GM19099 (cell line): ENCODE data around the gene ATF6.

Experiments
- POLR2A ChIP-seq: IDR thresholded peaks from 3 replicates; pipeline ENCODE4 v1.6.1; 2011; ENCODE audit warnings: low read depth; ENCODE audit not compliant: insufficient read length; ENCODE audit errors: extremely low read depth

Gene ATF6

DNA sequence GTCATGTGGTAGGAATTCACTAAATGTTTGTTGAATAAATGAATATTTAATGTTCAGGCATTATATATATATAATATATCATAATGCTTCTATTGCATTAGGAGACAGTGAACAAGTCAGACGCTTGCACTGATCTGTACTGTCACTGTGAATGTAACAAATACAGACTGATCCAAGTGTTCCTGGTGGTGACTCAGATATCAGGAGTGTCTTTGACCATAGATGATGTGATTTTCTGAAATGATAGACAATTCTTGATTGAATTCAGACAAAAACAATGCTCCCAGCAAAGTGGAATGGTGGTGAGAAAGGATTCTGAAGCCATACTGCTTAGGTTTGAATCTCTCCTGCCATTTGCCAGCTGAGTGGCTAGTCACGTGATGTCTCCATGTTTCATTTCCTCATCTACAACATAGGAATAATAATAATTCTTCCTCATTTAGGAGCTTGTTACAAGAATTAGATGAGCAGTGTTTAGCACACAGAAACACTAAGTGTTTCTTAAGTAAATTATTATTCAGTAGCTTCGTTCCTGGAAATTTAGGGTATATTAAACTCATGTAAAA is 186.6 kb downstream of the ATF6 start:
- TF ChIP-seq POLR2A = no peak

DNA sequence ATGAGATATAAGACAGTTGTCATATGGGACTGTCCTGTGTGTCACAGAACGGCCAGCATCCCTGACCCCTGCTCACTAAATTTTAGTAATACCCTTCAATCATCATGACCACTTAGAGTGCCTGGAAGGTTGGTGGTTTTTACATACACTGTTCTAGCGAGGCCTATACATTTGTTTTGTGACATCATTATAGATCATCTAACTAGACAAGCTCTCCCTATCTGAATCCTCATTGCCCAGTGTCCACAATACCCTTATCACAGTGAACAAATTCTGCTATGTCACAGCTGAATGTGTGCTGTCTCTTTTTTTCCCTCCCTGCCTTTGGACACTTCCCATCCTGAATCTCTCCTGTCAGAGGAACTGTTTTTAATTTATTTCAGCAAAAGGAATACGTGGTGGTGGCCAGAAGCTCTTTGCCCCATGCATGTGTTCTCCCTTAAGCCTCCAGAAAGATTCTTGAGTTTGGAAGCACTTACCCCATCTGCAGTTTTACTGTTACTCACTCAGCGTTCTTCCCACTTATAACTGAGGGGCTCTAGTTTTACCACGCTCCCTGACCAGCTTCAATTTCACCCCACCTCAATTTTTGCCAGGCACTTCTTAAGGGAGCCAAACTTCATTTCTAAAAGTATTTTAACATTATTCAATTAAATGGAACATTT is 187.3 kb downstream of the ATF6 start:
- TF ChIP-seq POLR2A = no peak

DNA sequence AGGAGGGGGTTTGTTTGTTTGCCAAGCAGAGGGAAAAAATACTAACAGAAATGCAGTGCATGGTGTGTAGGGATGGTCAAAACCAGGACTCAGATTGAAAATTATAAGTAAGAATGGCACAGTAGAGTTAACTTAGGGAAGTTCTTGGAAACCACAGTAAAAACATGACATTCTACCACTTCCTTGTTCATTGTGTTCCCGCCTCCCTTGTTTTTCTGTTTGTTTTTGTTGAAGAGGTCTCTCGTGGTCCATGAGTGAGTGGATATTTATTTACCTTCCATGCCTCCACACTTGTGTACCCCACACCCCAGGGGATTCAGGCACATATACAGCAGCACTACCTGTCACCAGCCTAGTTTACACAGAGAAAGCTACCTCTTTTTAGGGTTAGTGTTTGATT is 187.9 kb downstream of the ATF6 start:
- TF ChIP-seq POLR2A = no peak

DNA sequence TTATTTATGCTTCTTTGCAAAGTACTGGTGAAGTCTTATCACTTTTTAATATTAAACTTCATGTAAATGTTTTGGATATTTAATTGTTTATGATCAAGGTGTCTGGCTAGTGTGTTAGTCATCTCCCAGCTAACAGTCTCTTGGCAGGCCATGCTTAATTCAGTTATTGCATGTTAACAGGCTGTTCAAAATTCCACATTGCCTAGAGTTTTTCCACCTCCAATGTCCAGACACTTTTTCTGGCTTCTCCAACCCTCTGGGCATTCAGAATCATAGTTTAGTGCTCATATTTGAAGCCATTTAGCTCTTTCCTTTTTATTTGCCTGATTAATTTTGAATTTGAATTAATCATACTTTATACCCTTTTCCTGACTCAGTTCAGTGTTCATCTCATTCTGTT is 188.3 kb downstream of the ATF6 start:
- no peak for TF ChIP-seq POLR2A

DNA sequence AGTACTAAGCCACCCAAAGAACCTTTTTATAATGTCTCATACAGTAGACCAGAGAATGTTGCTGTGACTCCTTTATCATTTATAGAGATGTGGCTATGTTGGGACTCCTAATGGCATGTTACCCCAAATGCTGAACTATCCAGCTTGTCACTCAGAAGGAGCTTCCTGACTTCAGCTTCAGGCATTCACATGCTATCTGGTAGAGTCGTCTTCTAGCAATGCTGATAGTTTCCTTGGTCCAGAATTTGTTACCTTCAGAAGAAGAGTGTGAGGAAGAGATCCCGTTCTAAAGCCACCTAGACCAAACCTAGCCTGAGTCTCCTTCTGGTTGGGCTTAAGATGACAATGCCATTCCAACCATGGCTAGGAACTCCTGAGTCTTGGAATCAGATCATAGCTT is 189.5 kb downstream of the ATF6 start:
- no peak for TF ChIP-seq POLR2A

DNA sequence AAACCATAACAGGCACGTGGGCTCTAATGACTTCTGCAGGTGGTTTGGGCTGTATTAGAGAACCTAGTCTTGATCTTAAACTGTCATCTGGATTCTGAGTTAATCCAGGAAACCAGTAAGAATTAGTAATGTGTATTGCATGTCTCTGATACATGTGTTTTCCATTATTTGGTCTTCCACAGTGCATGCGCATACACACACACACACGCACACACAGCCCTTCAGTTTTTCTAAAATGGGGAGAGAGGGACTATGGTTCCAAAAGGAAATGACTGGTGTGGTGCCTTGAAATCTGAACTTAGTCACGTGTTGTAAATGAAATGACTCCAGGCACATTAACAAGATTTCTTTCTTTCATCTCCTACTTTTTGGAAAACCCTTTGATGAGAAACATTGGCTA is 190.0 kb downstream of the ATF6 start:
- TF ChIP-seq POLR2A = no peak

DNA sequence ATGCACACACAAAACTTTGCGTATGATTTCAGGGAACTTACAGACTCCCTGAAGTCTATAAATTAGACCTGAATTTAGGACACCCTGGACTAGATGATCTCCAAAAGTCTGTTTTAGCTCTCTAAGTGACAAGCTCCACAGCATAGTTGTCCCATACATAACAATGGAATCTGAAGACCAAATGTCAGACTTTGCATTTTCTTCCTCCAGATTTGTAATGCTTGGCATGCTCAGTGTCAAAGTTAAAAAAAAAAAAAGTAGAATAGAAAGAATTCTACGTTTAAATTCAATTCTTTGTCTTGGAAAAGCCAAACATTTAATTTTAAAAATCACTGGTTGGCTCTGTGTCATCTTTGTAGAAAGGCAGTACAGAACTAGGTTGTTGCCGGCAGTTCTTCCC is 190.8 kb downstream of the ATF6 start:
- TF ChIP-seq POLR2A = no peak

DNA sequence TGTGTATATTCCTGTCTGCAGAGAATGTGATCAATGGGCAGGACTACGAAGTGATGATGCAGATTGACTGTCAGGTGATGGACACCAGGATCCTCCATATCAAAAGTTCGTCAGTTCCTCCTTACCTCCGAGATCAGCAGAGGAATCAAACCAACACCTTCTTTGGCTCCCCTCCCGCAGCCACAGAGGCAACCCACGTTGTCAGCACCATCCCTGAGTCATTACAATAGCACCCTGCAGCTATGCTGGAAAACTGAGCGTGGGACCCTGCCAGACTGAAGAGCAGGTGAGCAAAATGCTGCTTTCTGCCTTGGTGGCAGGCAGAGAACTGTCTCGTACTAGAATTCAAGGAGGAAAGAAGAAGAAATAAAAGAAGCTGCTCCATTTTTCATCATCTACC is 192.3 kb downstream of the ATF6 start:
- no peak for TF ChIP-seq POLR2A

DNA sequence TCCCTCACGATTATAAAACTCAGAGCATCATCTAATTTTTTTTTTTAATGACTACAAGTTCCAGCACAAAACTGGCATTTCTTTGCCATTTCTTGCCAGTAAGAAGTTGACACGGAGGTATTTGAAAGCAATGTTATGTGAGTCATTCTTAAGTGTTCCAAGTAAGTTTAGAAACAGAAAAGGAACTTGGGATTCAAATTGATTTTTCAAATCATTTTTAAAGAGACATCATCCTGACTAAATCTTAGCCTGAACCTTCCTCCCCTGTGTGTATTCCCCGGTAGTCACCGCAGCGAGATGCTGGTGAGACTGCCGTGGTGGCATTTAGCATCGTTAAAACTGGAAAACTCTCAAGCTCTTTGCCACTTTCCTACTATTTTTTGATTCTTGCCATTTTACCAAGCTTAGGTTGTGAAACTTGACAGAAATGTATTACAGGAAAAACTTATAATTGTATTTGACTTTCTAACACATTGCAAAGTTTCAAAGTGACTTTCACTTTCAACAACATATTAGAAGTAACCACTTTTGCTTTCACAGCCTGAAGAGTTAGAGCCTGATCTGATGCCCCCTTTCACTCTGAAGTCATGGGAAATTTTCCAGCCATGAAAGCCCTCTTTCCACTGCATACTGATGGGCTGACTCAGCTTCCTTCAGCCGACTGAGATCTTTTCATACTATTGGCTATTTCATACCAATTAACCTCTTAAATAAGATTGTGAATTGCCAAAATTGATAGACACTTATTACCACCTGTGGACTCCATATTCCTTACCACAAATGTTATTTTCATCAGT is 196.2 kb downstream of the ATF6 start:
- TF ChIP-seq POLR2A = no peak

DNA sequence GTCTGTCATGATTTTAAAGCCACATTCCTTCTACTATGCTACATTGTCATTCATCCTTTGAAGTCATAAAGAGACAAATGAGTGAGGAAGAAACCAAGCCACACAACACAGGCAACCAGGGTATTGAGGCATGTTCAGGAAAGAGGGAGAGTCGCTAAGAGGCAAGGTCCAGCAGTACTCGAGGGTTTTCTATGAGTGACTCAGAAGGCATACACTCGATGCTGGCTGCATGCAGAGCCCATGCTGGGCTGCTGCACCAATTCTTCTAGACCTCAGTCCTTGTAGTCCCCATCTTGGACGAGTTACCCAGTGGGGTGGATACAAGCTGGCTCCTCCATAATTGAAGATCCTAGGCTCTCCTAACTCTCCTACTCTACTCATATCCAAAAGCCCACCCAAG is 199.9 kb downstream of the ATF6 start:
- no peak for TF ChIP-seq POLR2A

DNA sequence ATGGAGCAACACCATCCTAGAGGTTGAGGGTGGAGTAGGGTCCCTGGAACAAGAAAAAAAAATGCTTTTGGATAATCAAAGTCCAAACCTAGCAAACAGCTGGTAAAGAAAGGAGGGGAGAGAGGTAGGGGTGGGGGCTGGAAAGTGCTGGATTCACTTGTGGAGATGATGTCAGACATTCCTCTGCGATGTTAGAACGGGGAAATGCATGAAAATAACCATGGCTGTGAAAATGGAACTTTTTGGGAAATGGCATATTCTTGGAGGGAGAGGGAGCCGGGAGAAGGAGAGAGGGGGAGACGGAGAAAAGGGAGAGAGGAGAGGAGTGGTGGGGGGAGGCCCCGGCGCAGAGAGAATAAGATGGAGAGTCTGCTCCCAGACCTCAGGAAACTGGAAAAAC is 203.9 kb downstream of the ATF6 start:
- TF ChIP-seq POLR2A = no peak

DNA sequence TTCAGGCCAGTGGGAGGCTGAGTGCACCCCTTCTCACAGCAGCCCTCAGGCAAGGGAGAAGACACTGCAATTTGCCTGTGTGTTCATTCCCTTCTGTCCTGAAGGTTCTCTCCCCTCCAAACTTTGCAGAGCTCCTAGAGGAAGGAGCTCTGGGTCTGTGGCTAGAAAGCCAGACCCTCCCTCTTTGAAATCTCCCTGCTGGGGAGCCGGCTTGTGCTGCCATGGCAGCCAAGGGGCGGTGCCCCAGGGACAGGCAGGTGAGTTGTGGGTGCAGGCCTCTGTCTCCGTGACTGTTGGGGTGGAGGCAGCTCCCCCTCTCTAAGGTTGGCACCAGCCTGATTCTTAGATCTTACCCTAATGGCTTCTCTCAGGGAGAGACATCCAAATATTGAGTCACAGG is 204.5 kb downstream of the ATF6 start:
- TF ChIP-seq POLR2A = no peak

DNA sequence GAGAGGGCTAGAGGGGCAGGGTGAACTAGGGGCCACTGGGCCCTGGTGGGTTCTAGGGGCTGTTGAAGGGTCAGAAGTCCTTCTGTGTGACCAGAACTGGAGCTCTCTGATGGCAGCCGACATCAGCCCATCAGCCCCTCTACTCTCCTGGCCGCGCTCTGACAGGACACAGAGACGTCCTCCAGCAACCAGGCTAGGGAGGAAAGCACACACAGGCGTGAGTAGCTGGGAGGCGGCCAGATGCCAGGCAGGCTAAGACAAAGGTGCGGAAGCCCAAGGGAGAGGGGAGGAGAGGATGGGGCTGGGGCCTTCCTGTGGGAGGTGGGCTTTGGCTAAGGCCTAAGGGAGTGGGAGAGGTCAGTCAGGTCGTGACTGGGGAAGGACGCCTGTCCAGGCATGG is 206.7 kb downstream of the ATF6 start:
- TF ChIP-seq POLR2A = no peak

DNA sequence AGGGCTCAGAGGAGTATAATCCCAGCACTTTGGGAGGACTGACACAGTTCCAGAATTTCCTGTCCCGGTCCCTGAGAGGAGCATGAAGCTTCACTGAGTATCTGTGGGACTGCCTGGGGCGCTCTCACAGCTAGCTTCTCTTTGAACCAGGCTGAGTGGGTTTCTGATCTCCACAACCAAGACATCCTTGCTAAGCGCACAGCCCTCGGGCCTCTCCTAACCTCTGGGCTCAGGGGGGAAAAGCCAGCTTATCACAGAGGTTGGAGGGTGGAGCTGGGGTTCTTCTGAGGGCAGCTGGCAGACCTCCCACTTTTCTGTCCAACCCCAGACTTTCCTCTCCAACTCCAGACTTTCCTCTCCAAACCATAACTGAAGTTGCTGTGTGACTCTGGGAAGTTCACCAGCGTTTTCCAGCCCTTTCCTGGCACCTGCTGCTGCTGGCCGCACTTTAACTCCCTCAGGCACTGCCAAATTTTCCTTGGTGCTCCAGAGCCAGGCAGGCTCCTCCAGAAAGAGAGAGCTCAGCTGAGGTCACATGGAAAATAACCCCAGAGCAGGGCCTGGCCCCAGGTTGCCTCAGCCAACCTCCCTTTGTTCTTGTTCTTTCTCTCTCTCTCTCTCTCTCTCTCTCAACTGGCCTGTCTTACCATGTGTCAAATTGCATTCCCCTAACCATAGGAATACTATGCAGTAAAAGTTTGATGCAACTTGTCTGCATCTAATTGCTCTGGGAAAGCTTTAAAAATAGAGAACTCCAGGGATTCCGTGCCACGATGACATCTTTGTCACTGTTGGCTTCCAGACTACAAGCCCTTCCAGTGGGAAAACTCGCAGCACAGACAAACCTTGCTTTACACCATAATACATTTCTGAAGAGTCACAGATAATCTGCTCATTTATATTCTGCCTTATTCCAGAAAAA is 208.1 kb downstream of the ATF6 start:
- no peak for TF ChIP-seq POLR2A
